HCT116 (cell line): ENCODE measurements around the gene UBE2Q2. TPM values are rescaled to one million over a fixed set of nuclear protein-coding genes. Genes with fewer than 3 reads are reported as not detected.

ENCODE experiments used
- ATAC-seq: fragments of 200-7000 bp; cut with Tn5 transposase; 2 replicates; pipeline ENCODE4 v1.9.1; 2020; ENCODE audit warnings: mild to moderate bottlenecking, moderate library complexity
- BruUV-seq: library from RNA; stranded (reverse); fragments of 400-500 nt; replicated peaks from 2 replicates; lab custom pipeline; 2021; lab: Mats Ljungman, UMichigan
- CTCF ChIA-PET: fragments of 300-600 bp; sonication (Branson Sonifier 250); formaldehyde crosslinking; loops from one replicate; lab custom pipeline; 2021; ENCODE audit warnings: antibody characterized with exemption; lab: Charles Lee
- POLR2A ChIA-PET: fragments of 300-600, 350-600 bp; sonication (Branson Sonifier 250); formaldehyde crosslinking; loops from one replicate; lab custom pipeline; 2021; ENCODE audit warnings: antibody characterized with exemption; lab: Charles Lee
- RAD21 ChIA-PET, 2 experiments: fragments of 300-600 bp; sonication (Branson Sonifier 250); formaldehyde crosslinking; loops; one replicate each; lab custom pipeline; 2023; ENCODE audit warnings: low total read pairs in 2 of 2; ENCODE audit not compliant: uncharacterized antibody in 2 of 2, unreplicated experiment in 2 of 2, low non-redundant PET in 1 of 2; lab: Charles Lee
- DNase-seq: peaks from one replicate; pipeline ENCODE4 v3.0.0-alpha.2; 2010; ENCODE audit warnings: low read depth, low spot score
- H2AFZ ChIP-seq: fragments of 200-600 bp; shearing (Covaris generic), sonication (generic); 2 replicates; pipeline ENCODE4 v1.6.1; 2017; ENCODE audit warnings: low read depth, mixed run types, mixed read lengths, antibody characterized with exemption, low read length; ENCODE audit not compliant: poor library complexity, severe bottlenecking
- H3K27ac ChIP-seq: 2 replicates; pipeline ENCODE4 v1.5.1; 2012; ENCODE audit warnings: low read depth, low read length
- H3K27me3 ChIP-seq: fragments of 200-600 bp; sonication (generic); 2 replicates; pipeline ENCODE4 v1.6.1; 2016; ENCODE audit warnings: mixed run types, low read length, mixed read lengths; ENCODE audit not compliant: insufficient read depth
- H3K36me3 ChIP-seq, 2 experiments: fragments of 200-500 bp in 1 of 2; fragments of 200-600 bp in 1 of 2; sonication (Bioruptor generic) in 1 of 2; sonication (generic) in 1 of 2; 2 replicates each; pipeline versions ENCODE4 v1.5.1 to v1.6.1; 2014 to 2016; ENCODE audit warnings: low read length in 2 of 2, inconsistent platforms in 1 of 2, mixed read lengths in 1 of 2, mixed run types in 1 of 2; ENCODE audit not compliant: insufficient read depth in 2 of 2, control insufficient read depth in 1 of 2
- H3K4me1 ChIP-seq, 2 experiments: fragments of 200-600 bp in 1 of 2; sonication (generic) in 1 of 2; 2 replicates each; pipeline versions ENCODE4 v1.5.1 to v1.6.1; 2012 to 2017; ENCODE audit warnings: low read length in 2 of 2, inconsistent platforms in 1 of 2, mild to moderate bottlenecking in 1 of 2, mixed read lengths in 1 of 2, mixed run types in 1 of 2, moderate library complexity in 1 of 2; ENCODE audit not compliant: insufficient read depth in 2 of 2, control insufficient read depth in 1 of 2
- H3K4me2 ChIP-seq: fragments of 200-600 bp; sonication (generic); 2 replicates; pipeline ENCODE4 v1.6.1; 2017; ENCODE audit warnings: mixed run types, low read length, mixed read lengths
- H3K4me3 ChIP-seq, 2 experiments: fragments of 200-600 bp in 1 of 2; sonication (generic) in 1 of 2; replicated peaks in 1 of 2; 2 replicates each; pipeline ENCODE4 v1.5.1; 2011 to 2016; ENCODE audit warnings: low read length in 2 of 2, control low read depth in 1 of 2, low read depth in 1 of 2, mild to moderate bottlenecking in 1 of 2, mixed read lengths in 1 of 2, mixed run types in 1 of 2
- H3K79me2 ChIP-seq: fragments of 200-600 bp; sonication (generic); 2 replicates; pipeline ENCODE4 v1.6.1; 2017; ENCODE audit warnings: mild to moderate bottlenecking, mixed run types, low read length, moderate library complexity, mixed read lengths; ENCODE audit not compliant: insufficient read depth
- H3K9ac ChIP-seq: fragments of 200-600 bp; sonication (generic); 2 replicates; pipeline ENCODE4 v1.6.1; 2016; ENCODE audit warnings: low read length, mixed read lengths
- H3K9me2 ChIP-seq: fragments of 200-600 bp; sonication (generic), shearing (Covaris generic); 2 replicates; pipeline ENCODE4 v1.6.1; 2017; ENCODE audit warnings: mixed run types, mild to moderate bottlenecking, moderate library complexity; ENCODE audit not compliant: insufficient read depth
- H3K9me3 ChIP-seq, 2 experiments: fragments of 200-500 bp in 1 of 2; fragments of 200-600 bp in 1 of 2; sonication (Bioruptor generic) in 1 of 2; sonication (generic) in 1 of 2; 2 replicates each; pipeline ENCODE4 v1.6.1; 2014 to 2017; ENCODE audit warnings: low read length in 2 of 2, mixed read lengths in 2 of 2, inconsistent platforms in 1 of 2, low read depth in 1 of 2, mild to moderate bottlenecking in 1 of 2, mixed run types in 1 of 2, moderate library complexity in 1 of 2; ENCODE audit not compliant: control insufficient read depth in 1 of 2, insufficient read depth in 1 of 2
- H4K20me1 ChIP-seq: fragments of 200-600 bp; sonication (generic), shearing (Covaris generic); 2 replicates; pipeline ENCODE4 v1.6.1; 2017; ENCODE audit warnings: mixed run types, mild to moderate bottlenecking, moderate library complexity; ENCODE audit not compliant: insufficient read depth
- ATF3 ChIP-seq: IDR thresholded peaks from 2 replicates; pipeline ENCODE4 v1.6.1; 2012
- CBX3 ChIP-seq: IDR thresholded peaks from 2 replicates; pipeline ENCODE4 v1.6.1; 2012; ENCODE audit warnings: low read depth
- CEBPB ChIP-seq: IDR thresholded peaks from 2 replicates; pipeline ENCODE4 v1.6.1; 2012; ENCODE audit warnings: low read depth
- ELF1 ChIP-seq: IDR thresholded peaks from 2 replicates; pipeline ENCODE4 v1.6.1; 2012; ENCODE audit warnings: low read depth, borderline replicate concordance
- EZH2 ChIP-seq: fragments of 200-600 bp; sonication (generic); IDR thresholded peaks from 2 replicates; pipeline ENCODE4 v1.6.1; 2017; ENCODE audit warnings: antibody characterized with exemption, mixed run types
- EZH2phosphoT487 ChIP-seq: fragments of 200-600 bp; IDR thresholded peaks from 2 replicates; pipeline ENCODE4 v1.6.1; 2018; ENCODE audit warnings: antibody characterized with exemption, borderline replicate concordance
- FOSL1 ChIP-seq: IDR thresholded peaks from 2 replicates; pipeline ENCODE4 v1.6.1; 2012; ENCODE audit warnings: low read depth
- POLR2AphosphoS5 ChIP-seq: IDR thresholded peaks from 2 replicates; pipeline ENCODE4 v1.6.1; 2011; ENCODE audit warnings: mild to moderate bottlenecking, low read depth, low read length, moderate library complexity
- REST ChIP-seq: IDR thresholded peaks from 2 replicates; pipeline ENCODE4 v1.6.1; 2012; ENCODE audit warnings: low read depth
- SIN3A ChIP-seq: IDR thresholded peaks from 2 replicates; pipeline ENCODE4 v1.6.1; 2012; ENCODE audit warnings: low read depth
- YY1 ChIP-seq: IDR thresholded peaks from 2 replicates; pipeline ENCODE4 v1.6.1; 2011; ENCODE audit warnings: low read length, low read depth, moderate library complexity, mild to moderate bottlenecking; ENCODE audit not compliant: insufficient replicate concordance; ENCODE audit errors: extremely low read depth
- ZFX ChIP-seq: fragments of 450-650 bp; IDR thresholded peaks from 2 replicates; pipeline ENCODE4 v1.6.1; 2017
- intact Hi-C: fragments of 100-400 bp; cut with micrococcal nuclease; formaldehyde crosslinking; loops from 2 replicates; pipeline ENCODE4 v1.10.0; 2022
- total RNA-seq: library from RNA; stranded (reverse); gene quantifications from one replicate; pipeline ENCODE4 v1.2.1, GENCODE V29; 2021; ENCODE audit not compliant: unreplicated experiment
- TF ChIP-seq, protein P1 (sequence below): IDR thresholded peaks from 2 replicates; pipeline ENCODE4 v1.6.1; 2011; ENCODE audit warnings: mild to moderate bottlenecking, low read length, moderate library complexity; ENCODE audit not compliant: insufficient replicate concordance; ENCODE audit errors: extremely low read depth
- TF ChIP-seq, protein P2 (sequence below): IDR thresholded peaks from 2 replicates; pipeline ENCODE4 v1.6.1; 2012

UBE2Q2 gene
- total RNA-seq, 1 experiment from 2014 or later, result 12.3 TPM

GRCh38 chr15:75872403-75872990, 29.2 kb downstream of the UBE2Q2 start (continued):
- TF ChIP-seq, protein P1, sequence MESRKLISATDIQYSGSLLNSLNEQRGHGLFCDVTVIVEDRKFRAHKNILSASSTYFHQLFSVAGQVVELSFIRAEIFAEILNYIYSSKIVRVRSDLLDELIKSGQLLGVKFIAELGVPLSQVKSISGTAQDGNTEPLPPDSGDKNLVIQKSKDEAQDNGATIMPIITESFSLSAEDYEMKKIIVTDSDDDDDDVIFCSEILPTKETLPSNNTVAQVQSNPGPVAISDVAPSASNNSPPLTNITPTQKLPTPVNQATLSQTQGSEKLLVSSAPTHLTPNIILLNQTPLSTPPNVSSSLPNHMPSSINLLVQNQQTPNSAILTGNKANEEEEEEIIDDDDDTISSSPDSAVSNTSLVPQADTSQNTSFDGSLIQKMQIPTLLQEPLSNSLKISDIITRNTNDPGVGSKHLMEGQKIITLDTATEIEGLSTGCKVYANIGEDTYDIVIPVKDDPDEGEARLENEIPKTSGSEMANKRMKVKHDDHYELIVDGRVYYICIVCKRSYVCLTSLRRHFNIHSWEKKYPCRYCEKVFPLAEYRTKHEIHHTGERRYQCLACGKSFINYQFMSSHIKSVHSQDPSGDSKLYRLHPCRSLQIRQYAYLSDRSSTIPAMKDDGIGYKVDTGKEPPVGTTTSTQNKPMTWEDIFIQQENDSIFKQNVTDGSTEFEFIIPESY, result no peak
- no peak for TF ChIP-seq EZH2

DNA sequence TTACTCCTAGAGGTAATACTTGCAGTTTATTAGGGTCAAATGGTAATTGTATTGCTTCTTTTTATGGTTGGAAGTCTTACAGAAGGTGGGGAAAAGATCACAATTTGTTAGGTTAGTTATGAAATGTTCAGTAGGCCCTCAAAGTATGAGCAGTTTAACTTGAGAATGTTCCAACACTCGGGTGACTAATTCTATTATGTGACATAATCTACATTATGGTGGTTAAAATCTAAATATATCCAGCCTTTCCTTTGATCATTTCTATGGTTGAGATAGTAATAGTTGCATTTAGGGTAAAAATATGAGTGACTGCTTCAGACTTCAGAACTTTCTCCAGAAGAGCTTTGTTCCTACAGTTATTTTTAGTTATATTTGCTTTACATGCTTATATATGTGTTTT, 40.8 kb downstream of the UBE2Q2 start:
- Histone ChIP-seq H3K4me3 (no peak overlapping the region), H3K36me3 (no peaks in the 10 kb centered on the region), H4K20me1 (no peaks in the 10 kb centered on the region), H3K4me1 (no peaks in the 10 kb centered on the region), H3K79me2 (no peaks in the 10 kb centered on the region), H3K9me3 (no peaks in the 10 kb centered on the region), H2AFZ (no peak overlapping the region), H3K27ac (no peak overlapping the region), H3K27me3 (no peaks in the 10 kb centered on the region), H3K9ac (no peak overlapping the region), H3K9me2 (no peaks in the 10 kb centered on the region)
- no TSS peak for BruUV-seq
- ChIA-PET POLR2A (no interaction called here), CTCF (no interaction called here), RAD21 (no interaction called here)
- DNase-seq, result no peak
- intact Hi-C loops, result no loop called here
- no peak for ATAC-seq
- TF ChIP-seq REST, result no peak
- no peak for TF ChIP-seq SIN3A
- TF ChIP-seq ATF3, result no peak
- no peak for TF ChIP-seq FOSL1
- no peak for TF ChIP-seq ZFX
- TF ChIP-seq, protein P2, sequence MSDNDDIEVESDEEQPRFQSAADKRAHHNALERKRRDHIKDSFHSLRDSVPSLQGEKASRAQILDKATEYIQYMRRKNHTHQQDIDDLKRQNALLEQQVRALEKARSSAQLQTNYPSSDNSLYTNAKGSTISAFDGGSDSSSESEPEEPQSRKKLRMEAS, result no peak
- no peak for TF ChIP-seq EZH2phosphoT487
- no peak for TF ChIP-seq ELF1
- no peak for TF ChIP-seq POLR2AphosphoS5
- TF ChIP-seq YY1, result no peak
- no peak for TF ChIP-seq CBX3
- no peak for TF ChIP-seq CEBPB
- TF ChIP-seq, all 23 proteins: peak for 0
- no peak overlapping the region for H3K4me2 ChIP-seq
